Measurements from ENCODE around the gene NCKAP5. TPM values are rescaled to one million over a fixed set of nuclear protein-coding genes. Genes with fewer than 3 reads are reported as not detected.

NCKAP5 gene
- total RNA-seq, 1 experiment from 2014 or later, result 3.2 TPM

DNA sequence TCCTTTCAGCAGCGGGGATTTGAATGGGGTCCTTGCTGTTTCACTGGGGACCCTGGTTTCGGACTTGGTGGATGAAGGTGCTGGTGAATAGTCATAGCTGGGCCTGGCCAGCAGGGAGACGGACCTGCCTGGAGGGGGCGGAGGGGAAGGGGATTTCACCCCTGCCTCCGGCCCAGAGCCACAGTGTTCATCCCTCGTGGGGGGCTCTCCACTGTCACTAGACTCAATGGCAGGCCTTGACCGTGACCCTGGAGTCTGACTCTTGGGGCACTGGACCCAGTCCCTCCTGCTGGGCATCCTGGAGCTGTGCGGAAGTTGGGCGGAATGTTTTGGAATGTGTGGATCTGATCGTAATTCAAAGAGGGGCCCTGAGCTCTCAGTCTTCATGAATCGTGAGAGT is 784.4 kb downstream of the NCKAP5 start:
- TF ChIP-seq, protein P1, sequence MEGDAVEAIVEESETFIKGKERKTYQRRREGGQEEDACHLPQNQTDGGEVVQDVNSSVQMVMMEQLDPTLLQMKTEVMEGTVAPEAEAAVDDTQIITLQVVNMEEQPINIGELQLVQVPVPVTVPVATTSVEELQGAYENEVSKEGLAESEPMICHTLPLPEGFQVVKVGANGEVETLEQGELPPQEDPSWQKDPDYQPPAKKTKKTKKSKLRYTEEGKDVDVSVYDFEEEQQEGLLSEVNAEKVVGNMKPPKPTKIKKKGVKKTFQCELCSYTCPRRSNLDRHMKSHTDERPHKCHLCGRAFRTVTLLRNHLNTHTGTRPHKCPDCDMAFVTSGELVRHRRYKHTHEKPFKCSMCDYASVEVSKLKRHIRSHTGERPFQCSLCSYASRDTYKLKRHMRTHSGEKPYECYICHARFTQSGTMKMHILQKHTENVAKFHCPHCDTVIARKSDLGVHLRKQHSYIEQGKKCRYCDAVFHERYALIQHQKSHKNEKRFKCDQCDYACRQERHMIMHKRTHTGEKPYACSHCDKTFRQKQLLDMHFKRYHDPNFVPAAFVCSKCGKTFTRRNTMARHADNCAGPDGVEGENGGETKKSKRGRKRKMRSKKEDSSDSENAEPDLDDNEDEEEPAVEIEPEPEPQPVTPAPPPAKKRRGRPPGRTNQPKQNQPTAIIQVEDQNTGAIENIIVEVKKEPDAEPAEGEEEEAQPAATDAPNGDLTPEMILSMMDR (conservative IDR thresholded peaks at IDR 0.05; ENCODE audit: low read depth, low read length), result no peak
- TF ChIP-seq EZH2 (IDR thresholded peaks at IDR 0.05; ENCODE audit: low read length, unreplicated experiment) (no peak), EZH2phosphoT487 (IDR thresholded peaks at IDR 0.05; ENCODE audit: borderline replicate concordance, low read length) (no peak)
- H3K4me1 ChIP-seq (ENCODE audit: insufficient read depth, low read length), result no peaks in the 10 kb centered on the region
- no peaks in the 10 kb centered on the region for H3K36me3 ChIP-seq (ENCODE audit: low read depth, low read length)
- DNase-seq, result no peak
- H3F3A ChIP-seq (ENCODE audit: low read length, unreplicated experiment), result no peaks in the 10 kb centered on the region
- no peaks in the 10 kb centered on the region for H4K20me1 ChIP-seq (ENCODE audit: low read length)
- no peak overlapping the region for H3K4me3 ChIP-seq (ENCODE audit: low read length)
- no peak overlapping the region for H3K4me2 ChIP-seq (ENCODE audit: low read length)
- no peak overlapping the region for H3K27ac ChIP-seq (ENCODE audit: low read length)
- H3K9ac ChIP-seq (ENCODE audit: low read length), result no peak overlapping the region
- H3K79me2 ChIP-seq (ENCODE audit: low read length), result no peaks in the 10 kb centered on the region
- intact Hi-C loops (cut with micrococcal nuclease), result no loop called here
- ATAC-seq, result no peak
- no TSS peak for BruUV-seq (replicated peaks)
- no peak overlapping the region for H2AFZ ChIP-seq (ENCODE audit: low read length)
- no peaks in the 10 kb centered on the region for H3K9me2 ChIP-seq (replicated peaks; ENCODE audit: low read length)
- ChIA-PET CTCF (no interaction called here), POLR2A (ENCODE audit: unreplicated experiment) (no interaction called here)
- no peaks in the 10 kb centered on the region for H3K9me3 ChIP-seq (ENCODE audit: low read length)
- no peaks in the 10 kb centered on the region for H3K27me3 ChIP-seq (ENCODE audit: low read length)

DNA sequence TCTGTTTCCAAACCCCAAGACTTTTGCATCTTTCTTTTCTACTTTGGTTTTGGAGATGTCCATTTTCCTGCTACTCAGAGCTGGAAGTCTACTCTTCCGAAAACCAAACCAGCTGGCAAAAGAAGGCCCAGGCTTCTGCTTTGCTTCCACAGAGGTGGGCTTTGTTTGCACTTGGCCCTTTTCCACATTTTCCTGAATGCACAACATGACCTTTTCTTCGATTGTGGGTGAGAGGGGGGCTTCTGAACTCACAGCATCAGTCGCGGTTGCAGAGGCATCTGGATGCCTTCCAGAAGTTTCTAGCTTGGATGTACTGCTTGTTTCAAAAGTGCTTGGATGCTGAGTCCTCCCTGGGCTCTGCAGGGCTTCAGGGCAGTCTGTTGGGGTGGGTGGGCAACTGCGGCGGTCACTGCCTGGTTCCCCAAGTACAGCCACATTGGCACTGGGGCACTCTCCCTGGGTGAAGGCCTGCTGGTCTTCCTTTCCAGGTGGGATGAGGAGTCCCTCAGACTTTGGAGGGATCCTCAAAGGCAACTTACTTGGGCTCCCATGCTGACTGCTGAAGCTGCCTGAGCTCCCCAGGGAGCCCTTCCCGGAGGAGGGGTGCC is 786.0 kb downstream of the NCKAP5 start:
- Histone ChIP-seq H3K4me3 (ENCODE audit: low read length) (no peak overlapping the region), H3K4me2 (ENCODE audit: low read length) (no peak overlapping the region), H3K4me1 (ENCODE audit: insufficient read depth, low read length) (no peaks in the 10 kb centered on the region), H3K27ac (ENCODE audit: low read length) (no peak overlapping the region), H3K9ac (ENCODE audit: low read length) (no peak overlapping the region), H3K9me2 (replicated peaks; ENCODE audit: low read length) (no peaks in the 10 kb centered on the region), H3K36me3 (ENCODE audit: low read depth, low read length) (no peaks in the 10 kb centered on the region), H3K79me2 (ENCODE audit: low read length) (no peaks in the 10 kb centered on the region), H3F3A (ENCODE audit: low read length, unreplicated experiment) (no peaks in the 10 kb centered on the region), H2AFZ (ENCODE audit: low read length) (no peak overlapping the region), H3K9me3 (ENCODE audit: low read length) (no peaks in the 10 kb centered on the region), H4K20me1 (ENCODE audit: low read length) (no peaks in the 10 kb centered on the region), H3K27me3 (ENCODE audit: low read length) (no peaks in the 10 kb centered on the region)
- intact Hi-C loops (cut with micrococcal nuclease), result no loop called here
- DNase-seq (no peak), ATAC-seq (no peak)
- ChIA-PET POLR2A (ENCODE audit: unreplicated experiment) (no interaction called here), CTCF (no interaction called here)
- BruUV-seq (replicated peaks), result no TSS peak
- TF ChIP-seq EZH2phosphoT487 (IDR thresholded peaks at IDR 0.05; ENCODE audit: borderline replicate concordance, low read length), result no peak

DNA sequence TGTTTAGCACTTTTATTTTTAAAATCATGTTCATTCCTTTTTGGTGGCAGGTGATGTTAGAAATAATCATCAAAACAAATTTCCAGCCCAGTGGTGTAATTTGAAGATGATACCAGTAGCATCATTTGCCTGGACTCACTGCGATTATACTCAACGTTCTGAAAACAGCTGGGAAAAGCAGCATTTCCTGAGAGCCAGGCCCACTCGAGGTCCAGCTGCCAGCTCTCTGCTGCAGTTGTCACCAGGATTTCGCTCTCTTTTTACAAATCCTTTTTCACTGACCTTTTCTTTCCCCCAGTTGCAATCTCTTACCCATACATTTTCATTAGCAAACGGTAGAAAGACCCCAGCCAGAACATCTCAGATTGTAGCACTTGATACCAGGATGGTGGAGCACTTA is 787.6 kb downstream of the NCKAP5 start:
- ATAC-seq (no peak), DNase-seq (no peak)
- Histone ChIP-seq H3K36me3 (ENCODE audit: low read depth, low read length) (no peaks in the 10 kb centered on the region), H2AFZ (ENCODE audit: low read length) (no peak overlapping the region), H3K4me1 (ENCODE audit: insufficient read depth, low read length) (no peaks in the 10 kb centered on the region), H3K4me2 (ENCODE audit: low read length) (no peak overlapping the region), H3K9me3 (ENCODE audit: low read length) (no peaks in the 10 kb centered on the region), H3K27ac (ENCODE audit: low read length) (no peak overlapping the region), H3K4me3 (ENCODE audit: low read length) (no peak overlapping the region), H3F3A (ENCODE audit: low read length, unreplicated experiment) (no peaks in the 10 kb centered on the region), H3K9me2 (replicated peaks; ENCODE audit: low read length) (no peaks in the 10 kb centered on the region), H3K9ac (ENCODE audit: low read length) (no peak overlapping the region), H3K27me3 (ENCODE audit: low read length) (no peaks in the 10 kb centered on the region), H3K79me2 (ENCODE audit: low read length) (no peaks in the 10 kb centered on the region), H4K20me1 (ENCODE audit: low read length) (no peaks in the 10 kb centered on the region)
- ChIA-PET CTCF (no interaction called here), POLR2A (ENCODE audit: unreplicated experiment) (no interaction called here)
- BruUV-seq (replicated peaks), result no TSS peak
- intact Hi-C loops (cut with micrococcal nuclease), result no loop called here
- no peak for TF ChIP-seq EZH2phosphoT487 (IDR thresholded peaks at IDR 0.05; ENCODE audit: borderline replicate concordance, low read length)
- TF ChIP-seq, protein P1 (conservative IDR thresholded peaks at IDR 0.05; ENCODE audit: low read depth, low read length), result no peak
- no peak for TF ChIP-seq EZH2 (IDR thresholded peaks at IDR 0.05; ENCODE audit: low read length, unreplicated experiment)

All from PC-3 (cell line).